NCI-H748 treated with DMSO at 0.1 percent for 48 hours (cell line): ENCODE measurements around the gene LAIR2.
"Not testable (repeated sequence)": the region's sequence is repeated elsewhere in the genome, so short reads cannot be mapped to it uniquely, and the experiment has no call there.

Source experiments
- DNase-seq: peaks from one replicate; lab custom pipeline; 2025; lab: John Stamatoyannopoulos, UW

Gene LAIR2

GRCh38 chr19:54493967-54494585 is 8.6 kb upstream of the LAIR2 start:
- DNase-seq: no peak

GRCh38 chr19:54495284-54495683 is 7.3 kb upstream of the LAIR2 start:
- DNase-seq: not testable (repeated sequence)

GRCh38 chr19:54497747-54498450 is 4.7 kb upstream of the LAIR2 start:
- DNase-seq: not testable (repeated sequence)

GRCh38 chr19:54498451-54498772 is 4.2 kb upstream of the LAIR2 start:
- DNase-seq: not testable (repeated sequence)

- DNase-seq: not testable (repeated sequence)
These were observed 2.9 kb downstream of the LAIR2 start for GRCh38 chr19:54505542-54505941.

- no peak for DNase-seq
These were observed 3.4 kb downstream of the LAIR2 start for GRCh38 chr19:54506079-54506478.

- DNase-seq: not testable (repeated sequence)
These were observed 4.5 kb downstream of the LAIR2 start for GRCh38 chr19:54507038-54507717.

GRCh38 chr19:54507824-54508223 is 5.2 kb downstream of the LAIR2 start:
- DNase-seq: no peak

- not testable (repeated sequence) for DNase-seq
These were observed 5.9 kb downstream of the LAIR2 start for GRCh38 chr19:54508487-54508886.

- DNase-seq: not testable (repeated sequence)
These were observed 6.7 kb downstream of the LAIR2 start for GRCh38 chr19:54509200-54509940.

- no peak for DNase-seq
These were observed 12.5 kb downstream of the LAIR2 start for GRCh38 chr19:54515156-54515555.

GRCh38 chr19:54517483-54517882 is 14.9 kb downstream of the LAIR2 start:
- DNase-seq: no peak

GRCh38 chr19:54518844-54519243 is 16.2 kb downstream of the LAIR2 start:
- no peak for DNase-seq

- no peak for DNase-seq
These were observed 18.6 kb downstream of the LAIR2 start for GRCh38 chr19:54521022-54521859.

- no peak for DNase-seq
These were observed 19.4 kb downstream of the LAIR2 start for GRCh38 chr19:54521860-54522513.

GRCh38 chr19:54523403-54523802 is 20.8 kb downstream of the LAIR2 start:
- no peak for DNase-seq

- DNase-seq: no peak
These were observed 23.0 kb downstream of the LAIR2 start for GRCh38 chr19:54525636-54526035.

GRCh38 chr19:54526972-54527371 is 24.3 kb downstream of the LAIR2 start:
- DNase-seq: no peak

- DNase-seq: no peak
These were observed 28.2 kb downstream of the LAIR2 start for GRCh38 chr19:54530866-54531265.

GRCh38 chr19:54532528-54532927 is 29.9 kb downstream of the LAIR2 start:
- DNase-seq: no peak

GRCh38 chr19:54533476-54533875 is 30.8 kb downstream of the LAIR2 start:
- DNase-seq: no peak
